HEK293 (cell line): ENCODE measurements around the gene AURKB.

Source experiments
- CTCF ChIA-PET: fragments of 350-600 bp; formaldehyde crosslinking; extraction: SDS; loops from one replicate; lab custom pipeline; 2021; ENCODE audit warnings: antibody characterized with exemption; lab: Yijun Ruan, JAX
- POLR2A ChIA-PET: fragments of 300-600 bp; formaldehyde crosslinking; extraction: SDS; loops from one replicate; lab custom pipeline; 2020; ENCODE audit warnings: antibody characterized with exemption, inconsistent platforms; lab: Yijun Ruan, JAX
- H3K27ac ChIP-seq: fragments of 200-500 bp; sonication (Bioruptor generic); 2 replicates; pipeline ENCODE4 v1.5.1; 2014; ENCODE audit warnings: low read depth, low read length, control low read depth, inconsistent platforms; ENCODE audit errors: extremely low read depth
- H3K36me3 ChIP-seq, 2 experiments: fragments of 200-500 bp in 1 of 2; sonication (Bioruptor generic) in 1 of 2; 1 replicate in 1 of 2; 2 replicates in 1 of 2; pipeline ENCODE4 v1.5.1; 2014 to 2017; ENCODE audit warnings: inconsistent platforms in 2 of 2, low read length in 2 of 2; ENCODE audit not compliant: control insufficient read depth in 2 of 2, insufficient read depth in 1 of 2
- H3K4me1 ChIP-seq: fragments of 200-500 bp; sonication (Bioruptor generic); 2 replicates; pipeline ENCODE4 v1.5.1; 2014; ENCODE audit warnings: mild to moderate bottlenecking, low read length, inconsistent platforms; ENCODE audit not compliant: control insufficient read depth, insufficient read depth
- H3K4me3 ChIP-seq: 2 replicates; pipeline ENCODE4 v1.5.1; 2011; ENCODE audit warnings: low read depth, mild to moderate bottlenecking, control low read depth, low read length, moderate library complexity
- H3K9me3 ChIP-seq: fragments of 200-500 bp; sonication (Bioruptor generic); 2 replicates; pipeline ENCODE4 v1.5.1; 2014; ENCODE audit warnings: low read depth, low read length, inconsistent platforms; ENCODE audit not compliant: control insufficient read depth, insufficient read depth
- ATF2 ChIP-seq: fragments of 450-650 bp; formaldehyde crosslinking; IDR thresholded peaks from 2 replicates; pipeline ENCODE4 v1.5.1; 2016; ENCODE audit warnings: missing biosample characterization, missing genetic modification characterization, low read depth
- FEZF1 ChIP-seq: fragments of 450-650 bp; formaldehyde crosslinking; IDR thresholded peaks from 2 replicates; pipeline ENCODE4 v1.5.1; 2016; ENCODE audit warnings: missing biosample characterization, missing genetic modification characterization
- PRDM6 ChIP-seq: fragments of 450-650 bp; formaldehyde crosslinking; IDR thresholded peaks from 2 replicates; pipeline ENCODE4 v1.5.1; 2017; ENCODE audit warnings: missing biosample characterization, missing genetic modification characterization
- RBAK ChIP-seq: fragments of 450-650 bp; formaldehyde crosslinking; IDR thresholded peaks from 2 replicates; pipeline ENCODE4 v1.5.1; 2016; ENCODE audit warnings: missing biosample characterization, missing genetic modification characterization
- REPIN1 ChIP-seq: fragments of 450-650 bp; formaldehyde crosslinking; IDR thresholded peaks from 2 replicates; pipeline ENCODE4 v1.5.1; 2017; ENCODE audit warnings: missing biosample characterization, missing genetic modification characterization, low read depth
- REST ChIP-seq: fragments of 450-650 bp; formaldehyde crosslinking; IDR thresholded peaks from 2 replicates; pipeline ENCODE4 v1.5.1; 2016; ENCODE audit warnings: missing biosample characterization, missing genetic modification characterization
- SP2 ChIP-seq: fragments of 450-650 bp; formaldehyde crosslinking; IDR thresholded peaks from 2 replicates; pipeline ENCODE4 v1.5.1; 2016; ENCODE audit warnings: missing biosample characterization, missing genetic modification characterization
- ZBTB20 ChIP-seq: fragments of 450-650 bp; formaldehyde crosslinking; IDR thresholded peaks from 2 replicates; pipeline ENCODE4 v1.5.1; 2016; ENCODE audit warnings: missing biosample characterization, missing genetic modification characterization
- ZBTB48 ChIP-seq: fragments of 450-650 bp; formaldehyde crosslinking; IDR thresholded peaks from 2 replicates; pipeline ENCODE4 v1.5.1; 2016; ENCODE audit warnings: missing biosample characterization, missing genetic modification characterization
- ZFP37 ChIP-seq: fragments of 450-650 bp; formaldehyde crosslinking; IDR thresholded peaks from 2 replicates; pipeline ENCODE4 v1.5.1; 2016; ENCODE audit warnings: missing biosample characterization, missing genetic modification characterization
- ZNF19 ChIP-seq: fragments of 450-650 bp; formaldehyde crosslinking; IDR thresholded peaks from 2 replicates; pipeline ENCODE4; 2016; ENCODE audit warnings: missing biosample characterization, missing genetic modification characterization, low read depth
- ZNF23 ChIP-seq: fragments of 450-650 bp; formaldehyde crosslinking; IDR thresholded peaks from 2 replicates; pipeline ENCODE4 v1.5.1; 2016; ENCODE audit warnings: missing biosample characterization, missing genetic modification characterization, borderline replicate concordance
- ZNF239 ChIP-seq: fragments of 450-650 bp; formaldehyde crosslinking; IDR thresholded peaks from 2 replicates; pipeline ENCODE4 v1.5.1; 2016; ENCODE audit warnings: missing biosample characterization, missing genetic modification characterization
- ZNF37A ChIP-seq: fragments of 450-650 bp; IDR thresholded peaks from 2 replicates; pipeline ENCODE4 v1.5.1; 2018; ENCODE audit warnings: missing biosample characterization, missing genetic modification characterization
- ZNF391 ChIP-seq: fragments of 450-650 bp; formaldehyde crosslinking; IDR thresholded peaks from 2 replicates; pipeline ENCODE4 v1.5.1; 2016; ENCODE audit warnings: low read depth, missing biosample characterization, missing genetic modification characterization, borderline replicate concordance
- ZNF433 ChIP-seq: fragments of 450-650 bp; formaldehyde crosslinking; IDR thresholded peaks from 2 replicates; pipeline ENCODE4 v1.5.1; 2016; ENCODE audit warnings: missing biosample characterization, missing genetic modification characterization, low read depth
- ZNF510 ChIP-seq: fragments of 450-650 bp; formaldehyde crosslinking; IDR thresholded peaks from 2 replicates; pipeline ENCODE4 v1.5.1; 2018; ENCODE audit warnings: mild to moderate bottlenecking, missing genetic modification characterization, missing biosample characterization; ENCODE audit not compliant: insufficient replicate concordance
- ZNF529 ChIP-seq: fragments of 450-650 bp; formaldehyde crosslinking; IDR thresholded peaks from 2 replicates; pipeline ENCODE4 v1.5.1; 2017; ENCODE audit warnings: missing genetic modification characterization, missing biosample characterization; ENCODE audit not compliant: insufficient replicate concordance
- ZNF549 ChIP-seq: fragments of 450-650 bp; IDR thresholded peaks from 2 replicates; pipeline ENCODE4 v1.5.1; 2018; ENCODE audit warnings: missing biosample characterization, missing genetic modification characterization, mild to moderate bottlenecking, inconsistent platforms, moderate library complexity
- ZNF664 ChIP-seq: fragments of 450-650 bp; formaldehyde crosslinking; IDR thresholded peaks from 2 replicates; pipeline ENCODE4 v1.5.1; 2016; ENCODE audit warnings: missing biosample characterization, missing genetic modification characterization
- ZNF677 ChIP-seq: fragments of 450-650 bp; IDR thresholded peaks from 2 replicates; pipeline ENCODE4 v1.5.0; 2018; ENCODE audit warnings: missing biosample characterization, mild to moderate bottlenecking, missing genetic modification characterization, moderate library complexity
- ZNF692 ChIP-seq: fragments of 450-650 bp; formaldehyde crosslinking; IDR thresholded peaks from 2 replicates; pipeline ENCODE4 v1.5.1; 2016; ENCODE audit warnings: missing biosample characterization, missing genetic modification characterization
- ZNF768 ChIP-seq: fragments of 450-650 bp; formaldehyde crosslinking; IDR thresholded peaks from 2 replicates; pipeline ENCODE4 v1.5.1; 2018; ENCODE audit warnings: missing biosample characterization, mild to moderate bottlenecking, missing genetic modification characterization

The AURKB gene

GRCh38 chr17:8256691-8257090 is 46.3 kb upstream of the AURKB start:
- no peak overlapping the region for H3K4me3 ChIP-seq
- no peaks in the 10 kb centered on the region for H3K4me1 ChIP-seq
- no peak overlapping the region for H3K27ac ChIP-seq
- POLR2A ChIA-PET = no interaction called here
- peaks cover 41 to 74% of the 10 kb centered on the region in 2 experiments for H3K36me3 ChIP-seq
- TF ChIP-seq ZFP37 (tag by site-specific recombination) (no peak), ZNF692 (tag by site-specific recombination) (no peak), ZNF23 (tag by site-specific recombination) (no peak), ZNF768 (tag by site-specific recombination) (no peak), SP2 (no peak), ATF2 (no peak), FEZF1 (tag by site-specific recombination) (no peak), ZNF677 (no peak), REPIN1 (no peak), ZNF529 (tag by site-specific recombination) (no peak), ZNF664 (tag by site-specific recombination) (no peak), ZNF19 (tag by site-specific recombination) (no peak), ZNF37A (tag by site-specific recombination) (no peak)
- CTCF ChIA-PET = interaction anchor here (0.7 kb wide), 1 partner anchor 60 kb away, joined by 3 read pairs; no protein-coding TSS in a partner anchor
- no peaks in the 10 kb centered on the region for H3K9me3 ChIP-seq

GRCh38 chr17:8256291-8256690 is 45.9 kb upstream of the AURKB start:
- Histone ChIP-seq H3K4me3 (no peak overlapping the region), H3K4me1 (no peaks in the 10 kb centered on the region), H3K36me3 (peaks cover 37 to 70% of the 10 kb centered on the region in 2 experiments), H3K27ac (no peak overlapping the region), H3K9me3 (no peaks in the 10 kb centered on the region)
- TF ChIP-seq ZBTB48 (tag by site-specific recombination) = no peak
- no peak for TF ChIP-seq ZNF19 (tag by site-specific recombination)
- no peak for TF ChIP-seq ZNF239
- no peak for TF ChIP-seq ZNF510
- no peak for TF ChIP-seq PRDM6 (tag by site-specific recombination)
- TF ChIP-seq ZNF549 = no peak
- POLR2A ChIA-PET = no interaction called here
- CTCF ChIA-PET = interaction anchor here (0.6 to 0.9 kb wide), 2 partner anchors 18 to 44 kb away, joined by 3 to 6 read pairs; no protein-coding TSS in a partner anchor

GRCh38 chr17:8255499-8255898 is 45.1 kb upstream of the AURKB start:
- ChIA-PET CTCF (interaction anchor here (0.6 to 0.9 kb wide), 2 partner anchors 17 to 45 kb away, joined by 3 to 6 read pairs; no protein-coding TSS in a partner anchor), POLR2A (interaction anchor here (0.6 to 1.5 kb wide), 2 partner anchors 14 to 33 kb away, joined by 4 to 5 read pairs; no protein-coding TSS in a partner anchor)
- no peak overlapping the region for H3K4me3 ChIP-seq
- H3K9me3 ChIP-seq = no peaks in the 10 kb centered on the region
- H3K36me3 ChIP-seq = peaks cover 29 to 62% of the 10 kb centered on the region in 2 experiments
- no peaks in the 10 kb centered on the region for H3K4me1 ChIP-seq
- no peak overlapping the region for H3K27ac ChIP-seq
- TF ChIP-seq RBAK (tag by site-specific recombination) (no peak), ZBTB20 (no peak), FEZF1 (tag by site-specific recombination) (no peak), ZNF391 (no peak), REST (tag by site-specific recombination) (no peak), ZNF433 (tag by site-specific recombination) (no peak)
